ENCODE results near the gene MIEN1. TPM values are rescaled to one million over a fixed set of nuclear protein-coding genes. Genes with fewer than 3 reads are reported as not detected.

MIEN1 gene
- total RNA-seq, 1 donor from 2014 or later, result 20.1 TPM

- Histone ChIP-seq H3K9me3 (ENCODE audit: low read depth) (no peaks in the 10 kb centered on the region), H3K79me2 (ENCODE audit: low read depth) (no peaks in the 10 kb centered on the region), H3K4me2 (no peak overlapping the region), H3K9ac (no peak overlapping the region), H3K36me3 (no peaks in the 10 kb centered on the region), H3F3A (ENCODE audit: low read depth) (peaks cover 30% of the 10 kb centered on the region), H2AFZ (replicated peaks) (no peak overlapping the region), H3K4me1 (peaks cover 17% of the 10 kb centered on the region), H3K4me3 (no peak overlapping the region), H4K20me1 (ENCODE audit: low read depth) (no peaks in the 10 kb centered on the region), H3K27ac (no peak overlapping the region), H3K27me3 (no peaks in the 10 kb centered on the region)
- Mint-ChIP-seq H3K4me3 (no peak overlapping the region), H3K9me3 (no peaks in the 10 kb centered on the region), H3K27ac (no peak overlapping the region), H3K36me3 (peaks cover 2% of the 10 kb centered on the region), H3K27me3 (ENCODE audit: insufficient read depth, low read depth) (peaks cover 8% of the 10 kb centered on the region), H3K4me1 (peaks cover 23% of the 10 kb centered on the region)
- TF ChIP-seq EZH2 (IDR thresholded peaks at IDR 0.05) (no peak), CTCF (IDR thresholded peaks at IDR 0.05) (no peak), EZH2phosphoT487 (IDR thresholded peaks at IDR 0.05) (no peak)
- no peak for DNase-seq (ENCODE audit: low spot score)
These were observed 45.8 kb downstream of the MIEN1 start for GRCh38 chr17:39684369-39685192.

- H3K27me3 ChIP-seq, result no peaks in the 10 kb centered on the region
- H4K20me1 ChIP-seq (ENCODE audit: low read depth), result no peaks in the 10 kb centered on the region
- H3K9me3 ChIP-seq (ENCODE audit: low read depth), result no peaks in the 10 kb centered on the region
- H3K9ac ChIP-seq, result no peak overlapping the region
- no peaks in the 10 kb centered on the region for H3K9me3 Mint-ChIP-seq
- peaks cover 2% of the 10 kb centered on the region for H3K36me3 Mint-ChIP-seq
- H3K4me3 Mint-ChIP-seq, result no peak overlapping the region
- no peak overlapping the region for H2AFZ ChIP-seq (replicated peaks)
- no peak overlapping the region for H3K4me3 ChIP-seq
- no peak overlapping the region for H3K27ac ChIP-seq
- H3K79me2 ChIP-seq (ENCODE audit: low read depth), result no peaks in the 10 kb centered on the region
- no peak for TF ChIP-seq CTCF (IDR thresholded peaks at IDR 0.05)
- TF ChIP-seq EZH2 (IDR thresholded peaks at IDR 0.05), result no peak
- TF ChIP-seq EZH2phosphoT487 (IDR thresholded peaks at IDR 0.05), result no peak
- H3F3A ChIP-seq (ENCODE audit: low read depth), result peaks cover 19% of the 10 kb centered on the region
- peaks cover 8% of the 10 kb centered on the region for H3K27me3 Mint-ChIP-seq (ENCODE audit: insufficient read depth, low read depth)
- peaks cover 14% of the 10 kb centered on the region for H3K4me1 Mint-ChIP-seq
- no peaks in the 10 kb centered on the region for H3K36me3 ChIP-seq
- DNase-seq (ENCODE audit: low spot score), result no peak
- H3K4me1 ChIP-seq, result peaks cover 7% of the 10 kb centered on the region
- H3K4me2 ChIP-seq, result no peak overlapping the region
- H3K27ac Mint-ChIP-seq, result no peak overlapping the region
These were observed 46.9 kb downstream of the MIEN1 start for GRCh38 chr17:39683295-39683939.

- Histone ChIP-seq H4K20me1 (ENCODE audit: low read depth) (no peaks in the 10 kb centered on the region), H3F3A (ENCODE audit: low read depth) (no peaks in the 10 kb centered on the region)
- H3K27ac Mint-ChIP-seq, result peak overlapping the region; percentile 69
These were observed 50.7 kb downstream of the MIEN1 start for GRCh38 chr17:39679521-39680192.

More at GRCh38 chr17:39679521-39680192, 50.7 kb downstream of the MIEN1 start:
- peaks cover 2% of the 10 kb centered on the region for H3K27me3 Mint-ChIP-seq (ENCODE audit: insufficient read depth, low read depth)
- Histone ChIP-seq H3K4me2 (no peak overlapping the region), H3K9me3 (ENCODE audit: low read depth) (no peaks in the 10 kb centered on the region), H3K4me1 (no peaks in the 10 kb centered on the region), H3K36me3 (no peaks in the 10 kb centered on the region), H2AFZ (replicated peaks) (no peak overlapping the region), H3K9ac (no peak overlapping the region), H3K4me3 (no peak overlapping the region), H3K27ac (no peak overlapping the region), H3K79me2 (ENCODE audit: low read depth) (no peaks in the 10 kb centered on the region), H3K27me3 (no peaks in the 10 kb centered on the region)
- TF ChIP-seq EZH2phosphoT487 (IDR thresholded peaks at IDR 0.05) (no peak), EZH2 (IDR thresholded peaks at IDR 0.05) (no peak), CTCF (IDR thresholded peaks at IDR 0.05) (no peak)
- H3K36me3 Mint-ChIP-seq, result no peaks in the 10 kb centered on the region
- H3K9me3 Mint-ChIP-seq, result no peaks in the 10 kb centered on the region
- no peak overlapping the region for H3K4me3 Mint-ChIP-seq
- DNase-seq (ENCODE audit: low spot score), result no peak
- H3K4me1 Mint-ChIP-seq, result peaks cover 2% of the 10 kb centered on the region

Small RNAs within 50 kb of the gene (microRNA-seq; reads per million reads assigned to microRNA genes)
- 0.73 reads per million for gene MIR4728

Small RNAs within 50 kb of the gene (small RNA-seq; reads per million reads assigned to genes)
- gene MIR4728, result not detected

Other genes starting within 250 kb of the MIEN1 start
- not detected in 2 replicates for gene NEUROD2, start 122.6 kb downstream of the MIEN1 start, total RNA-seq (ENCODE audit: low replicate concordance)
- 0.90 TPM in 1 of 2 replicates, not detected in the other for gene PPP1R1B, start 103.6 kb downstream of the MIEN1 start, total RNA-seq (ENCODE audit: low replicate concordance)
- 21.5 and 54.9 TPM in 2 replicates for gene STARD3, start 93.4 kb downstream of the MIEN1 start, total RNA-seq (ENCODE audit: low replicate concordance)
- gene TCAP, start 65.2 kb downstream of the MIEN1 start, total RNA-seq (ENCODE audit: low replicate concordance), result 0.19 and 1.3 TPM in 2 replicates
- 0.28 TPM in 1 of 2 replicates, not detected in the other for gene PNMT, start 62.1 kb downstream of the MIEN1 start, total RNA-seq (ENCODE audit: low replicate concordance)
- 6.6 and 26.1 TPM in 2 replicates for gene PGAP3, start 42.5 kb downstream of the MIEN1 start, total RNA-seq (ENCODE audit: low replicate concordance)
- gene ERBB2, start 30.5 kb downstream of the MIEN1 start, total RNA-seq (ENCODE audit: low replicate concordance), result 75.2 and 116 TPM in 2 replicates
- 6.0 and 8.0 TPM in 2 replicates for gene GRB7, start 7.4 kb upstream of the MIEN1 start, total RNA-seq (ENCODE audit: low replicate concordance)
- gene IKZF3, start 133.8 kb upstream of the MIEN1 start, total RNA-seq (ENCODE audit: low replicate concordance), result under 0.01 TPM in 1 of 2 replicates, not detected in the other
- not detected in 2 replicates for gene ZPBP2, start 137.7 kb upstream of the MIEN1 start, total RNA-seq (ENCODE audit: low replicate concordance)
- gene GSDMB, start 188.1 kb upstream of the MIEN1 start, total RNA-seq (ENCODE audit: low replicate concordance), result 15.2 and 20.2 TPM in 2 replicates
- gene ORMDL3, start 197.1 kb upstream of the MIEN1 start, total RNA-seq (ENCODE audit: low replicate concordance), result 29.3 and 47.1 TPM in 2 replicates
- not detected in 2 replicates for gene LRRC3C, start 197.2 kb upstream of the MIEN1 start, total RNA-seq (ENCODE audit: low replicate concordance)
- gene GSDMA, start 232.5 kb upstream of the MIEN1 start, total RNA-seq (ENCODE audit: low replicate concordance), result 0.09 TPM in 1 of 2 replicates, not detected in the other

Measured in neural progenitor cell (in vitro differentiated cells).